Sigmoid colon (tissue), 4 donors: ENCODE results near the gene ACTL6B.

ENCODE experiments used
- CTCF ChIP-seq, 4 experiments: fragments of 450-650 bp in 3 of 4; fragments of 200-600 bp in 1 of 4; IDR thresholded peaks; one replicate each; pipeline ENCODE4 v1.5.1; 2016 to 2019; ENCODE audit warnings: antibody characterized with exemption in 4 of 4, mild to moderate bottlenecking in 3 of 4, moderate library complexity in 2 of 4
- EP300 ChIP-seq, 4 donors: sonication (generic); formaldehyde crosslinking; IDR thresholded peaks; one replicate each; pipeline ENCODE4 v1.6.1; 2017; ENCODE audit warnings: antibody characterized with exemption in 4 of 4

DNA sequence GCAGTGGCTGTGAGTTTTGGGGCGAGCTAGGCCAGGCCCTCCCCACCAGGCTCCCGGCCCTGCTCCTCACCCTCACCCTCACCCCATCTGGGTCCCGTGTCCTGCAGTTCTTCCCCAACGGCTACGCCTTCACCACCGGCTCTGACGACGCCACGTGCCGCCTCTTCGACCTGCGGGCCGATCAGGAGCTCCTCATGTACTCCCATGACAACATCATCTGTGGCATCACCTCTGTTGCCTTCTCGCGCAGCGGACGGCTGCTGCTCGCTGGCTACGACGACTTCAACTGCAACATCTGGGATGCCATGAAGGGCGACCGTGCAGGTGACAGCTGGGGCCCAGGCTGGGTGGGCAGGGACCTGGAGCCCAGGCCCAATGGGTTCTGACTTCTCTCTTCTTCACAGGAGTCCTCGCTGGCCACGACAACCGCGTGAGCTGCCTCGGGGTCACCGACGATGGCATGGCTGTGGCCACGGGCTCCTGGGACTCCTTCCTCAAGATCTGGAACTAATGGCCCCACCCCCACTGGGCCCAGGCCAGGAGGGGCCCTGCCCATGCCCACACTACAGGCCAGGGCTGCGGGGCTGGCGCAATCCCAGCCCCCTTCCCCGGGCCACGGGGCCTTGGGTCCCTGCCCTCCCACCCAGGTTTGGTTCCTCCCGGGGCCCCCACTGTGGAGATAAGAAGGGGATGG is 22.2 kb upstream of the ACTL6B start:
- TF ChIP-seq CTCF (IDR thresholded peaks at IDR 0.05), result no peak
- no peak for TF ChIP-seq EP300 (IDR thresholded peaks at IDR 0.05)
